Thyroid gland (tissue), 4 donors: Measurements from ENCODE around the gene SPPL2C.

Experiments
- CTCF ChIP-seq, 6 experiments: fragments of 200-600 bp in 3 of 6; fragments of 450-650 bp in 3 of 6; sonication (generic) in 3 of 6; IDR thresholded peaks; one replicate each; pipeline ENCODE4 v1.5.1; 2016 to 2019; ENCODE audit warnings: antibody characterized with exemption in 6 of 6, mild to moderate bottlenecking in 2 of 6, inconsistent platforms in 1 of 6, moderate library complexity in 1 of 6
- POLR2A ChIP-seq, 2 donors: fragments of 450-650 bp; IDR thresholded peaks; one replicate each; pipeline ENCODE4 v1.6.1; 2017; ENCODE audit warnings: antibody characterized with exemption in 2 of 2, mild to moderate bottlenecking in 2 of 2, moderate library complexity in 1 of 2

GRCh38 chr17:45883063-45883462 lies 38.4 kb downstream of the SPPL2C start:
- TF ChIP-seq CTCF (IDR thresholded peaks at IDR 0.05) = no peak
- TF ChIP-seq POLR2A (IDR thresholded peaks at IDR 0.05) = no peak
